ENCODE measurements around the gene SMCO3.
A peak's percentile ranks its signal among the peaks of the same experiment; 100 is the strongest.

Gene SMCO3

GRCh38 chr12:14814014-14814413 is at the start of gene SMCO3:
Gene SMCO3 (minus strand): TSS chr12:14814182. CDS start chr12:14806680, 7,502 bp downstream.
- Histone ChIP-seq H3K4me3 (ENCODE audit: low read depth, low read length) (no peak within 1 kb of the TSS), H3K36me3 (ENCODE audit: control insufficient read depth in 2 of 2, insufficient read depth in 1 of 2, low read length in 2 of 2) (no peaks in the 10 kb centered on the region), H3K9me3 (ENCODE audit: control insufficient read depth, insufficient read depth, low read depth, low read length) (no peaks in the 10 kb centered on the region), H3K27ac (ENCODE audit: extremely low read depth, low read depth, low read length) (no peak within 1 kb of the TSS), H3K4me1 (ENCODE audit: control insufficient read depth, insufficient read depth, low read length) (no peaks in the 10 kb centered on the region)
- ChIA-PET POLR2A (interaction anchor here (1.6 kb wide), 1 partner anchor 11 kb away, joined by 4 read pairs; the partner anchor contains the start of genes C12orf60 and WBP11), CTCF (interaction anchor here (1.2 kb wide), 2 partner anchors 9 to 44 kb away, joined by 3 read pairs; no protein-coding TSS in a partner anchor)
- TF ChIP-seq ZNF600 (tag by site-specific recombination; IDR thresholded peaks at IDR 0.05) (no peak), ZNF394 (tag by site-specific recombination; IDR thresholded peaks at IDR 0.05; ENCODE audit: borderline replicate concordance) (no peak), ZNF292 (tag by site-specific recombination; IDR thresholded peaks at IDR 0.05; ENCODE audit: borderline replicate concordance, low read depth) (no peak), ZNF48 (tag by site-specific recombination; IDR thresholded peaks at IDR 0.05) (no peak), ZNF366 (tag by site-specific recombination; conservative IDR thresholded peaks at IDR 0.05) (no peak)
- TF ChIP-seq, protein P1, sequence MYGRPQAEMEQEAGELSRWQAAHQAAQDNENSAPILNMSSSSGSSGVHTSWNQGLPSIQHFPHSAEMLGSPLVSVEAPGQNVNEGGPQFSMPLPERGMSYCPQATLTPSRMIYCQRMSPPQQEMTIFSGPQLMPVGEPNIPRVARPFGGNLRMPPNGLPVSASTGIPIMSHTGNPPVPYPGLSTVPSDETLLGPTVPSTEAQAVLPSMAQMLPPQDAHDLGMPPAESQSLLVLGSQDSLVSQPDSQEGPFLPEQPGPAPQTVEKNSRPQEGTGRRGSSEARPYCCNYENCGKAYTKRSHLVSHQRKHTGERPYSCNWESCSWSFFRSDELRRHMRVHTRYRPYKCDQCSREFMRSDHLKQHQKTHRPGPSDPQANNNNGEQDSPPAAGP (tag by site-specific recombination; IDR thresholded peaks at IDR 0.05) = no peak

DNA sequence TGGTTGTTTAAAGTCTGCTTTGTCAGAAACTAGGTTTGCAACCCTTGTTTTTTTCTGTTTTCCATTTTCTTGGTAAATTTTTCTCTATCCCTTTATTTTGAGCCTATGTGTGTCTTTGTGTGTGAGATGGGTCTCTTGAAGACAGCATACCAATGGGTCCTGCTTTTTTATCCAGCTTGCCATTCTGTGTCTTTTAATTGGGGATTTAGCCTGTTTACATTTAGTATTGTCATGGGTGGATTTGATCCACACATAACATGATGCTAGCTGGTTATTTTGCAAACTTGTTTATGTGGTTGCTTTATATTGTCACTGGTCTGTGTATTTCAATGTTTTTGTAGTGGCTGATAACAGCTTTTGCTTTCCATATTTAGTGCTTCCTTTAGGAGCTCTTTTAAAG is 46.5 kb upstream of the SMCO3 start:
- TF ChIP-seq, protein P2, sequence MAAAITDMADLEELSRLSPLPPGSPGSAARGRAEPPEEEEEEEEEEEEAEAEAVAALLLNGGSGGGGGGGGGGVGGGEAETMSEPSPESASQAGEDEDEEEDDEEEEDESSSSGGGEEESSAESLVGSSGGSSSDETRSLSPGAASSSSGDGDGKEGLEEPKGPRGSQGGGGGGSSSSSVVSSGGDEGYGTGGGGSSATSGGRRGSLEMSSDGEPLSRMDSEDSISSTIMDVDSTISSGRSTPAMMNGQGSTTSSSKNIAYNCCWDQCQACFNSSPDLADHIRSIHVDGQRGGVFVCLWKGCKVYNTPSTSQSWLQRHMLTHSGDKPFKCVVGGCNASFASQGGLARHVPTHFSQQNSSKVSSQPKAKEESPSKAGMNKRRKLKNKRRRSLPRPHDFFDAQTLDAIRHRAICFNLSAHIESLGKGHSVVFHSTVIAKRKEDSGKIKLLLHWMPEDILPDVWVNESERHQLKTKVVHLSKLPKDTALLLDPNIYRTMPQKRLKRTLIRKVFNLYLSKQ (tag by site-specific recombination; IDR thresholded peaks at IDR 0.05; ENCODE audit: borderline replicate concordance) = no peak
- TF ChIP-seq TRIM28 (IDR thresholded peaks at IDR 0.05; ENCODE audit: borderline replicate concordance, low read length) (0 out of 2 replicates have a peak, but pooled peaks have one; percentile 35), SETDB1 (IDR thresholded peaks at IDR 0.05; ENCODE audit: insufficient read length, low read length) (peak; percentile 88)
- CTCF ChIA-PET = interaction anchor here (0.6 kb wide), 2 partner anchors 76 to 130 kb away, joined by 4 to 5 read pairs; no protein-coding TSS in a partner anchor

DNA sequence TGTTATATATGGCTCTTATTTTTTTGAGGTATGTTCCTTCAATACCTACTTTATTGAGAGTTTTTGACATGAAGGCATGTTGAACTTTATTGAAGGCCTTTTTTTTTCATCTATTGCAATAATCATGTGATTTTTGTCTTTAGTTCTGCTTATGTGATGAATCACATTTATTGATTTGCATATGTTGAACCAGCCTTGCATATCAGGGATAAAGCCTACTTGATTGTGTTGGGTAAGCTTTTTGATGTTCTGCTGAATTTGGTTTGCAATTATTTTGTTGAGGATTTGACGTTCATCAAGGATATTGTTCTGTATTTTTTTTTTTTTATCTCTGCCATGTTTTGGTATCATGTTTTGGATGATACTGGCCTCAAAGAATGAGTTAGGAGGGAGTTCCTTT is 44.5 kb upstream of the SMCO3 start:
- H3K27ac ChIP-seq (ENCODE audit: extremely low read depth, low read depth, low read length) = no peak overlapping the region
- no peak overlapping the region for H3K4me3 ChIP-seq (ENCODE audit: low read depth, low read length)
- ChIA-PET POLR2A (no interaction called here), CTCF (interaction anchor here (0.6 to 0.7 kb wide), 2 partner anchors 491 to 960 kb away, joined by 3 to 6 read pairs; no protein-coding TSS in a partner anchor)
- H3K36me3 ChIP-seq (ENCODE audit: control insufficient read depth in 2 of 2, insufficient read depth in 1 of 2, low read length in 2 of 2) = no peaks in the 10 kb centered on the region
- TF ChIP-seq ZNF24 (tag by site-specific recombination; IDR thresholded peaks at IDR 0.05) = no peak
- TF ChIP-seq, protein P3, sequence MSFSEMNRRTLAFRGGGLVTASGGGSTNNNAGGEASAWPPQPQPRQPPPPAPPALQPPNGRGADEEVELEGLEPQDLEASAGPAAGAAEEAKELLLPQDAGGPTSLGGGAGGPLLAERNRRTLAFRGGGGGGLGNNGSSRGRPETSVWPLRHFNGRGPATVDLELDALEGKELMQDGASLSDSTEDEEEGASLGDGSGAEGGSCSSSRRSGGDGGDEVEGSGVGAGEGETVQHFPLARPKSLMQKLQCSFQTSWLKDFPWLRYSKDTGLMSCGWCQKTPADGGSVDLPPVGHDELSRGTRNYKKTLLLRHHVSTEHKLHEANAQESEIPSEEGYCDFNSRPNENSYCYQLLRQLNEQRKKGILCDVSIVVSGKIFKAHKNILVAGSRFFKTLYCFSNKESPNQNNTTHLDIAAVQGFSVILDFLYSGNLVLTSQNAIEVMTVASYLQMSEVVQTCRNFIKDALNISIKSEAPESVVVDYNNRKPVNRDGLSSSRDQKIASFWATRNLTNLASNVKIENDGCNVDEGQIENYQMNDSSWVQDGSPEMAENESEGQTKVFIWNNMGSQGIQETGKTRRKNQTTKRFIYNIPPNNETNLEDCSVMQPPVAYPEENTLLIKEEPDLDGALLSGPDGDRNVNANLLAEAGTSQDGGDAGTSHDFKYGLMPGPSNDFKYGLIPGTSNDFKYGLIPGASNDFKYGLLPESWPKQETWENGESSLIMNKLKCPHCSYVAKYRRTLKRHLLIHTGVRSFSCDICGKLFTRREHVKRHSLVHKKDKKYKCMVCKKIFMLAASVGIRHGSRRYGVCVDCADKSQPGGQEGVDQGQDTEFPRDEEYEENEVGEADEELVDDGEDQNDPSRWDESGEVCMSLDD (tag by site-specific recombination; IDR thresholded peaks at IDR 0.05) = no peak
- no peak for TF ChIP-seq ZNF76 (tag by site-specific recombination; IDR thresholded peaks at IDR 0.05; ENCODE audit: borderline replicate concordance, low read depth)
- no peak for TF ChIP-seq ZNF394 (tag by site-specific recombination; IDR thresholded peaks at IDR 0.05; ENCODE audit: borderline replicate concordance)
- no peaks in the 10 kb centered on the region for H3K9me3 ChIP-seq (ENCODE audit: control insufficient read depth, insufficient read depth, low read depth, low read length)
- H3K4me1 ChIP-seq (ENCODE audit: control insufficient read depth, insufficient read depth, low read length) = no peaks in the 10 kb centered on the region

More for the DNA sequence above, 46.5 kb upstream of the SMCO3 start:
- no peak overlapping the region for H3K4me3 ChIP-seq (ENCODE audit: low read depth, low read length)
- H3K36me3 ChIP-seq (ENCODE audit: control insufficient read depth in 2 of 2, insufficient read depth in 1 of 2, low read length in 2 of 2) = no peaks in the 10 kb centered on the region
- H3K9me3 ChIP-seq (ENCODE audit: control insufficient read depth, insufficient read depth, low read depth, low read length) = no peaks in the 10 kb centered on the region
- POLR2A ChIA-PET = no interaction called here
- no peaks in the 10 kb centered on the region for H3K4me1 ChIP-seq (ENCODE audit: control insufficient read depth, insufficient read depth, low read length)
- H3K27ac ChIP-seq (ENCODE audit: extremely low read depth, low read depth, low read length) = no peak overlapping the region

Measured in HEK293 (cell line).